Activated CD8-positive, alpha-beta memory T cell treated with anti-CD3 and anti-CD28 coated beads for 1 hour (primary cell): ENCODE measurements around the gene TIPARP.
"Not testable (repeated sequence)": the region's sequence is repeated elsewhere in the genome, so short reads cannot be mapped to it uniquely, and the experiment has no call there.

ENCODE experiments used
- DNase-seq, 2 donors: peaks; one replicate each; pipeline ENCODE4 v3.0.0-alpha.2; 2020; ENCODE audit warnings: low read depth in 1 of 2; ENCODE audit errors: extremely low read depth in 1 of 2

Gene TIPARP

DNA sequence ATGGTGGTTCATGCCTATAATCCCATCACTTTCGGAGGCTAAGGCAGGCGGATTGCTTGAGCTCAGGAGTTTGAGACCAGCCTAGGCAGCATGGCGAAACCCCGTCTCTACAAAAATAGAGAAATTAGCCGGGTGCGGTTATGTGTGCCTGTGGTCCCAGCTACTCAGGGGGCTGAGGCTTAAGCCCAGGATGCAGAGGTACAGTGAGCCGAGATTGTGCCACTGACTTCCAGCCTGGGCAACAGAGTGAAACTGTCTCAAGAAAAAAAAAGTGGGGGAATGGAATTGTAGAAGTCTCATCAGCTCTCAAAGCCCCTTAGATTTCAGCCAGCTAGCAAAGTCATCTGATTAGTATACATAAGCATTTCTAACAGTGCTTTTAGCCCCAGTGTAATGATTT lies 33.2 kb downstream of the TIPARP start:
- DNase-seq: no peak

- DNase-seq: no peak
Measured at GRCh38 chr3:156710429-156710828, 36.0 kb downstream of the TIPARP start.

DNA sequence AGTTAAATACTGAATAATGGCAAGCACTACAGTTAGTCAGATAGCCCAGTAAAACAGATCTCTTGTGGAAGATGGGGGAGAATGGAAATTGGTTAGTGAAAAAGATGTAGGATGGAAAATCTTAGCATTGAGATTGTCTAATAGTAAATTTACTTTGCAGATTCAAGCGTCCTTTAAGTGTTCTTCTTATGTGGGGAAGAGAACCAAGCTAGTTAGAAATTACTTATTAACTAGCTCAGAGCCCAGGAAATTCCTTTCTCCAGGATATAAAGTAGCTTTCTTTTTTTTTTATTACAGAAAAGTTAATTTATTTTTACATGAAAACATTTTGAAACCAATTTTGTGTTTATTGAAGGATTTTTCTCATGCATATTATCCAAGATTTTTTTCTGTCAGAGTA lies 36.7 kb downstream of the TIPARP start:
- no peak for DNase-seq

DNA sequence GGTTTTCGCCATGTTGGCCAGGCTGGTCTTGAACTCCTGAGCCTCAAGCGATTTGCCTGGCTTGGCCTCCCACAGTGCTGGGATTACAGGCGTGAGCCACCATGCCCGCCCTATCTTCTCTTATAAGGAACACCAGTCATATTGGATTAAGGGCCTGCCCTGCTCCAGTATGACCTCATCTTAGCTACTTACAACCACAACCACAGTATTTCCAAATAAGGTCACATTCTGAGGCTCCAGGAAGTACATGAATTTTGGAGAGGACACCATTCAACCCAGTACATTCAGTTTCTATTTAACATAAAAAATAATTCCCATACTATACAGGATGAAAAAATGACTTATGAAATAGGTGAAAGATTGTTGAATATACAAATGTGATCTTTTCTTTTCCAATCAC lies 37.6 kb downstream of the TIPARP start:
- DNase-seq: not testable (repeated sequence)

DNA sequence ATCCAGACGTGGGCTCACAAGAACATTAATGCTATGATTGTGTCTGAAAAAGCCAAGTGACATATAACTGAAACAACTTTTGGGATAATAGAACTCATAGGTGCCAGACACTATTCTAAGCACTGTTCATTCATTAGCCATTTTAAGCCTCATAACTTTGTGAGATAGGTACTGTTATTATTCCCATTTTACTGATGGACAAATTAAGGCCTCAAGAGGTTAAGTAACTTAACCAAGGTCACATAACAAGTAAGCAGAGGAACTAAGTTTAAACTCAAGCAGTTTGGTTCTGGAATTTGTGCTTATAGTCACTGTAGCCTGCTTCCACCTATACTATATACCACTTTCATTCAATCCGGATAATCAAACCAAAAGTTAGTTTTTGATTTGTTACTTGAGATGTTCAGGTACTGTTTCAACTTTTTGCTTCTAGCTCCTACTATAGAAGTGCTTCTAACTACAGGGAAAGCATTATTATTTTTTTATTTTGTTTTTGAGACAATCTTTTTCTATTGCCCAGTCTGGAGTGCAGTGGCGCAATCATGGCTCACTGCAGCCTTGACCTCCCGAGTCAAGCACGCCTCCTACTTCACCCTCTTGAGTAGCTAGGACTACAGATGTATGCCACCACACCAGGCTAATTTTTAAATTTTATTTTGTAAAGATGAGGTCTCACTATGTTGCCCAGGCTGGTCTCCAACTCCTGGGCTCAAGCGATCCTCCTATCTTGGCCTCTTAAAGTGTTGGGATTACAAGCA lies 41.9 kb downstream of the TIPARP start:
- no peak for DNase-seq

DNA sequence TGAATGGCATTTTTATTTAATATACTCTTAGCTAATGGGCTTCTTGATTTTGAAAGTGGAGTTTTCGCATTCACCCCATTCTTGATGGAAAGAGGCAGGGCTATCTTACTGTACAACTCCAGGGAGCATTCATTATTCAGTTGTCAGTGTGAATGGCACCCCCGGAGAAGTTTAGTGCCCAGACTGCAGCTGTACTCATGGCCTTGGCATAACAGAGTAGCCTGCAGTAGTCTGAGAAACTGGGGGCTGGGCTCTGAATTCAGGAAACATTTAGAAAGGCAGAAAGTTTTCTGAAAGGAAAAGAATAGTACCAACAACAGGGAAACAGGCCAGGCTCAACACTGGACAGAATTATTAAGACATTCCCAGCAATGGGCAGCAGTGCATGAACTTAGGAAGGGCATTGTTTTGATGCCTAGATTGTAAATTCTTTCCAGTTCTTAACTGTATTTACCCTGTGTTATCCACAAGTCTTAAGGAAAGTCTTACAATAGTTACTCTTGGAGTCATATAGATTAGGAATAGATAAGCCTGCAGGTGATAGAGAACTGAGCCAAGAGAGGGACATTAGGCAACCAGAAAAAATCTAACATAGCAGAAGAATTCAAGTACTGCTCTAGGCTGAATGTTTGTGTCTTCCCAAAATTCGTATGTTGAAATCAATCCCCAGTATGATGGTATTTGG lies 44.4 kb downstream of the TIPARP start:
- DNase-seq: no peak

DNA sequence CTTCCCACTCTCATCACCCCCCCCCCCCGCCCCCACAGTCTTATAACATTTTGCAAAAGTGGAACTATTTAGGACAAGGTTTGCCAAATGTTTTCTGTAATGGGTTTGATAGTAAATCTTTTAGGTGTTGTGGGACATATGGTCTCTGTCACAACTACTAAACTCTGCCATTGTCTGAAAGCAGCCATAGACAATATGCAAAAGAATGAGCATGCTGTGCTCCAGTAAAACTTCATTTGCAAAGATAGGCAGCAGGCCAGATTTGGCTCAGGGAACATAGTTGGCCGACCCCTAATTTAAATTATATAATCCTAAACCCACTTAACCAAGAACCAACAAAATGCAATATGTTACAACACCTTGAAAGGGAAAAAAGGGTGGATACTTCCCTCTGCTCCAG lies 46.4 kb downstream of the TIPARP start:
- no peak for DNase-seq

- DNase-seq: no peak
Measured at GRCh38 chr3:156721687-156722618, 47.6 kb downstream of the TIPARP start.

- no peak for DNase-seq
Measured at GRCh38 chr3:156723182-156723619, 48.8 kb downstream of the TIPARP start.

DNA sequence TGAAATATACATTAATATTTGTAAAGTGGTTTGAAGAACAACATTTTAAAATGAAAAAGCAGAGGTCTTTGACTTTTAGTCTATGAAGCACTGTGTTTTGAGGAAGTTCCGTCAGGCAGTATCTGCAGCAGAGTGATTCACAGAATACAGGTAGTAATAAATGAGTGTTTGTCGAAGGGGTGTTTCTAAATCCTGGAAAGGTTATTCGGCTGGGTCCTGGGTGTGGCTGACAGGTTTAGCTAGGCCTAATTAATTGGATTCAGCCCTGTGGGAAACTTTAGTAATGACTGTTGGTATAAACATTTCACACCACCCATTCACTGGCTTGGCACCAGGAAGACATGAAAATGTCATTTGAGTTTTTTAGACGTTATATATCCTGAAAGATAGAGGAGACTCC lies 51.3 kb downstream of the TIPARP start:
- DNase-seq: no peak

DNA sequence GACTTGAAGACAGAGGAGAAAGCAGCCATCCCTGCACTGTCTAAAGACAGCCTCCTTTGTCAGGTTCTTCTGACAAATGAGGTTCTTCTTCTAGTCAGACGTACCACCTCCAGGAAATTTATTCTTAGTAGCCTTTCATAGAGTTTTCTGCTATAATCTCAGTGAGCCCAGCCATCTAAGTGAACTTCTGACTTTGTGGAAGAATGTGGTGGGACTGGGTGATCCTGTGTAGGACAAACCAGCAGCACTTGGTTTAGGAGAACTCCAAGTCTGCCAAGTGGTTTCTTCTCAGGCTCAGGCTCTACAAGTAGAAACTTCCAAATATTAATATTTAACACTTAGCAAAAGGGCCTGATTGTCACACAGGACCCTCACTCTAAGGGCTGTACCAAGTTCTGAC lies 52.1 kb downstream of the TIPARP start:
- DNase-seq: no peak

- no peak for DNase-seq
Measured at GRCh38 chr3:156727519-156728205, 53.3 kb downstream of the TIPARP start.

GRCh38 chr3:156728267-156728985 lies 54.0 kb downstream of the TIPARP start:
- DNase-seq: no peak

GRCh38 chr3:156729460-156730179 lies 55.2 kb downstream of the TIPARP start:
- no peak for DNase-seq

DNA sequence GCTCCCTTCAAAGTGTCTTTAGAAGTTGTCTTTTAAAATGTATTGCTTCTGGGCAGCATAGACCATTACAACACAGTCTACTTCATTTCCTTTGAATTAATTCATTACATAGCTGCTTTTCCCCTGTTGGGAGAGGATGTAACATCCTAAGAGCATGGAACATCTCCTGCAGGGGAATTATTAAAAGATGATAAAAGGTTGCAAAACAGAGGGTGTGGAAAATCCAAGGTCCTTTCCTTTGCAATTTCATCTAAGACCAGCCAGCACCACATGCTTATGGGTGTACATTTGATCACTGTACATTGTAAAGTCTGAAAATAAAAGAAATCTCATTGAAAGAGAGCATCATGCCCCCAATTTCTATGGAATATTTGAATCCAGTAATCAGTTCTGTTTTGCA lies 57.4 kb downstream of the TIPARP start:
- DNase-seq: no peak

DNA sequence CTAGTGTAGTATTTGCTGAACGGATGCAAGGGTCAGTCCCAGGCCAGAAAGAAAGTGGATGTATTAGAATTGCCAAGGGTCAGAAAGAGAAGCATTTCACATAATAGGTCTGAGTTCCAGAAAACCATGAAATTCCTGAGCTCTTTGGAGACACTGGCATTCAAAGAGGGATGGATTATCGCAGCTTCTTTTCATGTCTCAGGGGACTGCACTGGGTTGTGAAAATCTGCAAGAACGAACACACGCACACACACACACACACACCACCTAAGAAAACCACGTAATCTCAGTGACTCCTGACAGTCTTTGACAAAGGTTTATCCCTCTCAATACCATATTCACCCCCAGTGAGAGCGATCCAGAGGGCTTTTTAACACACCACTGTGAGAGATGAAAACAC lies 57.9 kb downstream of the TIPARP start:
- DNase-seq: no peak

- no peak for DNase-seq
Measured at GRCh38 chr3:156732715-156733421, 58.5 kb downstream of the TIPARP start.

DNA sequence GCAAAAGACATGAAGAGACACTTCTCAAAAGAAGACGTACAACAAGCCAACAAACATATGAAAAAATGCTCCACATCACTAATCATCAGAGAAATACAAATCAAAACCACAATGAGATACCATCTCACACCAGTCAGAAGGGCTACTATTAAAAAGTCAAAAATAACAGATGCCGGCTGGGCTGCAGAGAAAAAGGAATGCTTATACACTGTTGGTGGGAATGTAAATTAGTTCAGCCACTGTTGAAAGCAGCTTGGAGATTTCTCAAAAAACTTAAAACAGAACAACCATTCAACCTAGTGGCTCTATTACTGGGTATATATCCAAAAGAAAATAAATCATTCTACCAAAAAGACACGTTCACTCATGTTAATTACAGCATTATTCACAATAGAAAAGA lies 60.3 kb downstream of the TIPARP start:
- DNase-seq: not testable (repeated sequence)

GRCh38 chr3:156735471-156735870 lies 61.1 kb downstream of the TIPARP start:
- no peak for DNase-seq
